SKM-1 (cell line): ENCODE results near the gene ZFP92.

ENCODE experiments used
- DNase-seq: peaks from one replicate; lab custom pipeline; 2025; ENCODE audit not compliant: unreplicated experiment; lab: John Stamatoyannopoulos, UW

Gene ZFP92

DNA sequence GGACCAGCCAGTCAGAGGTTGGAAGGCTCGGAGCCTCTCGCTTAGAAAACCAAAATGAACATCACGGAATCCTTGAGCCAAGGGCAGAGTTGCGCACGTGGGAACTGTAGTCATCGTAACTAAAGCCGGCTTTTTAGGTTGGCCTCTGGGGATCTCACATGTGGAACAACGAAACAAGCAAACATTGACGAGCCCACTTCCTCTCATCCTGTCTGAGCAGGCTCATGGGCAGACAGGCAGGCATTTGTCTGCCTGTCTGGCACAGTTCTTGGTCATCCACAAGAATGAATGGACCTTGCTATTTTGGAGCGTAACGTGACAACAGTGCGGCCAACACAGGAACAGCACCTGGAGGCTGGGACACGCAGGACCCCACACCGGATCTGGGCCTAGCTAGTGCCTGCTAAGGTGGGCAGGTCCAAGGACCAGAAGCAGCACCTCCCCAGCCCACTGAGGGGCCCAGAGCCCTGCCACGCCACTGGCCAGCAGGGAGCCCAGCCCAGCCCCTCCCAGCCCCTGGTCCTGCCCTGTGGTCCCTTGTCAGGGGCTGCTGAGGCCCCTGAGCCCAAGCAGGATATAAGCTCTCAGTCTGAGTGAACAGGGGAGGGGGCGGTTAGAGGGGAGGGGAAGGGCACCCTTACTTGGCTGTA is 43.8 kb downstream of the ZFP92 start:
- no peak for DNase-seq

DNA sequence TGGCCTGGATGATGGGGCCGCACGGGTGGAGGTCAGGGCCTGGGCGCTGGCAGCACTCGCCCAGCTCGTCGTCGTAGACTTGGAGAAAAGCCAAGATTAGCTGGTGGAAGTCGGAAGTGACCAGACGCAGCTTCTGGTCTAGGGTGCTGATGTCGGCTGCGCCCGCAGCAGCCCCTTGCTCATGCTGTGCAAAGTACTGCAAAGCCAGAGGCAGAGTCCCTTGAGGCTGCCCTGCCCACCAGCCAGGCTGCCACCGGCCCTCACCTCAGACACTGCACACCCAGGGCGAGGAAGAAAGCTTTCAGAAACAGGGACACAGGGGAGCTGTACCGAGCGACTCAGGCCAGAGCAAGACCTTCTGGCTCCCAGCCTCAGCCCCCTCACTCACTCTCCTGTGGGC is 44.3 kb downstream of the ZFP92 start:
- no peak for DNase-seq

DNA sequence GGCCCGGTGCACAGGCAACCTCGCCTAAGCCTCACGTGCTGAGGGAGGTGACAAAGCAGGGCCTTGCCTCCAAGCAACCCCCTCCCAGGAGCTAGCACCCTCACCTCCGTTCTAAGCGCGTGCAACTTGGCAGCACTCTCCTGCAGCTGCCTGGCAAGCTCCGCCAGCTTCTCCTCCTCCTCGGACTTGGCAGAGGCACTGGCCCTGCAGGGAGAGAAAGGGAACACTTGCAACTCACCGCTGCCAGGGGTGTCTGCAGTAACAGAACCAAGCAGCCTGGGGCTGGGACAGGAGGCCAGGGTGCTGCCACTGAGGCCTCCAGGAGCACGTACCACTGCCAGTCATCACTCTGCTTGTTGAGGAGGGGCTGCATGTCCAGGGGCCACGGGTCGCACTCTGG is 44.9 kb downstream of the ZFP92 start:
- DNase-seq = no peak

DNA sequence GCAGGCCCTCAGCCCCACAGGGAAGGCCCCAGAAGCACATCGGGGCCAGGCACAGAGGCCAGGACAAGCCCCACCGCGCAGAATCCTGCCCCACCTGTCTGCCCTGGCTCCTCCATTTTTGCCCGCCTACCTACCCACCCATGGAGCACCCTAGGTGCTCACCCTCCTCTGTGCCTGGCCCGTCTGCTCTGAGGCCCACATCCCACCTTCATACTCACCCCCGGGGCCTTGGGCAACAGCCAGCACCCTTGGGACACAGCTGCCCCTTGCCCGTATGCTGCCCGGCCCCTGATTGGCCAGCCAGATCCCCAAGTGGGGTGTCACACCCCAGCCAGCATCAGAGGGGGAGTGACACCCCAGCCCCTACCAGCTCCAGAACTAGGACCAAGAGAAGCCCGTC is 45.4 kb downstream of the ZFP92 start:
- no peak for DNase-seq

DNA sequence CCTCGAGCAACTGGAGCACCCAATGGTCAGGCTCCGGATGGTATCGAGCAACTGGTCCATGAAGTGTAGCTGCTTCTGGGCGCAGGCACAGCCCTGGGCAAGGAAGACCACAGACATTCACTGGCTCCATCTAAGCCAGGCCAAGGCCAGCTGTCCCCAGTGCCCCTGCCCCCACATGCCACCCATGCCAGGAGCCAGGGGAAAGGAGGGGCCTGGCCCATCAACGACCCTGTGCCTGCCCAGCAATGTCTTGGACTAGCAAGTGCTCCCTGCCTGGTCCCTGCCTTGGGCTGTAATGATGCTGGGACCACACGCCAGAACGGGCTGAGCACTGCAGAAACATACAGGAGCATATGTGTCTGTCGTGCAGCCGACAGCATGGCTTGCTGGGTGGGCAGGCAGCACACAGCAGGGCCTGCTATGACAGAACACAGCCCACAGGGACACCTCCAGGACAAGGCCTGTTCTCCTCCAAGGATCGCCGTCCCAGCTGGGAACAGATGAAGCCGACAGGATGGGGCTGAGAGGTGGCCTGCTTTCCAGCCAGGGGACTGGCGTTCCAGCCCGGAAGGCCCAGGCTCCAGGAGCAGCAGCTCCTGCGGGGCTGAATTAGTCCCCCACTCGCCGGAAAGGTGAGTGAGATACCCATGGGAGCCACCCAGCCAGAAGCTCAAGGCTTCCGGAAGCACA is 46.0 kb downstream of the ZFP92 start:
- no peak for DNase-seq

DNA sequence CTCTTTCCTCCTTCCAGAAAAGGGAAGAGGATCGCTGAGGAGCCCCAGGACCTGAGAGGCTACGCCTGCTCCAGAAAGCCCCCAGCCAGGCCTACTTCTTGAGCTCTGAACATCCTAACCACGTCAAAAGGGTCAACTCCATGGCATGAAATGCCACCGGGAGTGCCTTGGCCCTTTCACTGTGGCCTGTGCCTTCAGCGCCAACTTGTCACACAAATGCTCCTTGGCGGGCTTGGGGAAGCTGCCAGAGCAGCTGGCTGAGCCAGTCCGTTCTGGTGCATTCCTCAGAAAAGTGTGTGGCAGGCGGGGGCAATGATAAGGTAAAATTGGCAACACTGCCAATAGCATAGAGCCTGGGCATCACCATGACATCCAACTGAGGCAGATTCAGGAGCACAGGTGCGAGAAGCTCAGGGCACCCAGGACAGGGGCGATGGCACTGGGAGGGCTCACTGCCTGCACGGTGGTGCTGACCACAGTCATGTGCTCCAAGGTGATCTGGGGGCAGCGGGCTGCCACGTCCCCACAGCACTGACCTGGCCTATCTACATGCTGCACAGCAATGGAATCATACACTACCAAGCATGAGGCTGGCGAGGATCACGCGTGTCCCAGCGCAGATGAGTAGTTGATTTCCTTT is 46.7 kb downstream of the ZFP92 start:
- no peak for DNase-seq

DNA sequence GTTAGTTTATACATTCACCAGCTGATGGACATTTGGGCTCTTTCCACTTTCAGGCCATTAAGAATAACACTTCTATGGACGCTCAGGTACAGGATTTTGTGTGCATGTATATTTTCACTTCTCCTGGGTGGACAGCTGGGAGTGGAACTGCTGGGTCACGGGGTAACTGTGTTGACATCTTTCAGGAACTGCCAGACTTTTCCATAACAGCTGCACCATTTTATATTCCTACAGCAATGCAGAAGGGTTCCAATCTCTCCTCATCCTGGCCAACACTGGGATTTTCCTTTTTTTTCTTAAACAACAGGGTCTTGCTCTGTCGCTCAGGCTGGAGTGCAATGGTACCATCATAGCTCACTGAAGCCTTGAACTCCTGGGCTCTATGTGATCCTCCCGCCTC is 47.2 kb downstream of the ZFP92 start:
- no peak for DNase-seq

DNA sequence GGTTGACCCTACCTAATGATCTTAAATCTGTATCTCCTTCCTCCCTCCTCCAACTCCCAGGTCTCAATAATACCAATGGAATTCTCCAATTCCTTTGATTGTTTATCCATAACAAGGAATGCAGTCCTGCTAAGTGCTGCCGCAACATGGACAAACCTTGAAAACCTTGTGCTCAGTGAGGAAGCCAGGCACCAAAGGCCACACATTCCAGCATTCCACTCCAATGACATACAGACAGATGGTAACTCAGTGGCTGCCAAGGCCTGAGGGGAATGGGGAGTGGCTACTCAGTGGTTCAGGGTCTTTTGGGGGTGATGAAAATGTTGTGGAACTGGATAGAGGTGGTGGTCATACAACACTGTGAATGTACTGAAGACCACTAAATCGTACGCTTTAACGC is 48.7 kb downstream of the ZFP92 start:
- DNase-seq = no peak

DNA sequence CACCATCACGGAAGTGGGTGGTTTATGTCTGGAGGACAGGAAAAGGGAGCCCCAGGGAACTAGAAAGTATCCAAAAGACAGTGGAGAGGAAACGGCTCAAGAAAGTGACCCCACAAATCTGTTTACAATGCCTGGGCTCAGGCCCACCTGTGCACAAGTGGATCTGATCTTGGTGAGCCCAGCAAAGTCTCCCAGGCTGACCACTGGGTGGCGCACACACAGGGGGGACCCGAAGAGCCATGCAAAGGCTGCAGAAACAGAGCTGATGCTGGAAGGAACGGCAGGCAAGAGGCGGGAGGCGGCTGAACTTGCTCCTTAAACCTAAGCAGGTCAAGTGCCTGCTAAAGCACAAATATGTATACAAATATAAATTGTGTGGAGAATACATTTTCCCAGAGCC is 49.6 kb downstream of the ZFP92 start:
- no peak for DNase-seq
